ENCODE data around the gene FKBP11. TPM values are rescaled to one million over a fixed set of nuclear protein-coding genes. Genes with fewer than 3 reads are reported as not detected.

FKBP11 gene
- total RNA-seq, 1 donor from 2014 or later = 18.2 TPM

GRCh38 chr12:48972952-48973483, 47.7 kb upstream of the FKBP11 start:
- Histone ChIP-seq H3K27me3 (peaks cover 100% of the 10 kb centered on the region), H3K9ac (no peak overlapping the region), H3F3A (ENCODE audit: low read depth) (peaks cover 28% of the 10 kb centered on the region), H3K36me3 (no peaks in the 10 kb centered on the region), H3K4me1 (peaks cover 31% of the 10 kb centered on the region), H2AFZ (replicated peaks) (no peak overlapping the region), H3K4me3 (no peak overlapping the region), H3K9me3 (ENCODE audit: low read depth) (no peaks in the 10 kb centered on the region), H3K27ac (no peak overlapping the region), H3K4me2 (no peak overlapping the region), H3K79me2 (ENCODE audit: low read depth) (no peaks in the 10 kb centered on the region), H4K20me1 (ENCODE audit: low read depth) (peaks cover 52% of the 10 kb centered on the region)
- Mint-ChIP-seq H3K27me3 (ENCODE audit: insufficient read depth, low read depth) (peaks cover 89% of the 10 kb centered on the region), H3K27ac (no peak overlapping the region), H3K4me1 (peaks cover 48% of the 10 kb centered on the region), H3K36me3 (no peaks in the 10 kb centered on the region), H3K9me3 (peaks cover 5% of the 10 kb centered on the region), H3K4me3 (peak overlapping the region; percentile 27)
- TF ChIP-seq EZH2phosphoT487 (IDR thresholded peaks at IDR 0.05) (peak; percentile 17), CTCF (IDR thresholded peaks at IDR 0.05) (no peak), EZH2 (IDR thresholded peaks at IDR 0.05) (no peak)
- no peak for DNase-seq (ENCODE audit: low spot score)

DNA sequence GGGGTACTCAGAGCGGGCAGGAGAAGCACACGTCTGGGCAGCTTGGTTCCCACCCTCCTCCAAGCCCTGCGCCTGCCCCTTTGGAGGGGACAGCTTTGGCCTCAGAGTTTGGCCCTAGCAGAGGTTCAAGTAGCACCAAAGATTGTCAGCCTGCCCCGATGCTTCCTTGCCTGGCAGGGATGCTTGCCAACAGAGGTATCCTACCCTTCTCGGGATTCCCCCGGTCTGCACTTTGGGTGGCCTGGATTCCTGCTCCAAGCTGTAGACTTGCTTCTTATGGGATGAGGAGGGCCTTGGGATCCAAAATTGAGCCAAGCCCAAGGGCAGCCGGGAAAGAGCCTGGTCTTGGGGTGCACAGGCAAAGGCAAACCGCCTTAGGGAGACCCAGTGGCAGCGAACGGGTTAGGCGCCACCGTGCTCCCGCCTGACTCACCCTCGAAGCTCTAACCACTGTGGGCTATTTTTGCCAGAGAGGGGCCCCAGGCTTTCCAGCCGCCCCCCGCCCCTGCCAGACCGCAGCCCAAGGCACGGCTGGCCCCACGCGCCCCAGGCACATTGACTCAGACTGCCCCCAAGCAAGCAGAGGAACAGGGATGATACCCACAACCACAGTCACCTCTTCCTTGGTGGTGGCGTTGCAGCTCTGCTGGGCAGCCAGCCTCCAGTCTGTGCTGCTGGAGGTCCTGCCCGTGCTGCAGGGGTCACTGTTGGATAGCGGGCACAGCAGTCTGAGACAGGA, 47.1 kb upstream of the FKBP11 start:
- no peak overlapping the region for H3K27ac Mint-ChIP-seq
- H3K27ac ChIP-seq = no peak overlapping the region
- H3K36me3 Mint-ChIP-seq = no peaks in the 10 kb centered on the region
- no peak overlapping the region for H3K4me3 ChIP-seq
- peaks cover 43% of the 10 kb centered on the region for H3K4me1 Mint-ChIP-seq
- H3K9me3 Mint-ChIP-seq = peaks cover 3% of the 10 kb centered on the region
- H3K36me3 ChIP-seq = no peaks in the 10 kb centered on the region
- H4K20me1 ChIP-seq (ENCODE audit: low read depth) = peaks cover 47% of the 10 kb centered on the region
- no peak overlapping the region for H3K9ac ChIP-seq
- peak overlapping the region; percentile 84 for H3K4me3 Mint-ChIP-seq
- H2AFZ ChIP-seq (replicated peaks) = no peak overlapping the region
- peaks cover 28% of the 10 kb centered on the region for H3F3A ChIP-seq (ENCODE audit: low read depth)
- peaks cover 31% of the 10 kb centered on the region for H3K4me1 ChIP-seq
- peaks cover 100% of the 10 kb centered on the region for H3K27me3 ChIP-seq
- H3K27me3 Mint-ChIP-seq (ENCODE audit: insufficient read depth, low read depth) = peaks cover 86% of the 10 kb centered on the region
- H3K79me2 ChIP-seq (ENCODE audit: low read depth) = no peaks in the 10 kb centered on the region
- DNase-seq (ENCODE audit: low spot score) = no peak
- peak; percentile 33 for TF ChIP-seq CTCF (IDR thresholded peaks at IDR 0.05)
- peak; percentile 54 for TF ChIP-seq EZH2 (IDR thresholded peaks at IDR 0.05)
- TF ChIP-seq EZH2phosphoT487 (IDR thresholded peaks at IDR 0.05) = peak; percentile 16
- no peaks in the 10 kb centered on the region for H3K9me3 ChIP-seq (ENCODE audit: low read depth)
- no peak overlapping the region for H3K4me2 ChIP-seq

DNA sequence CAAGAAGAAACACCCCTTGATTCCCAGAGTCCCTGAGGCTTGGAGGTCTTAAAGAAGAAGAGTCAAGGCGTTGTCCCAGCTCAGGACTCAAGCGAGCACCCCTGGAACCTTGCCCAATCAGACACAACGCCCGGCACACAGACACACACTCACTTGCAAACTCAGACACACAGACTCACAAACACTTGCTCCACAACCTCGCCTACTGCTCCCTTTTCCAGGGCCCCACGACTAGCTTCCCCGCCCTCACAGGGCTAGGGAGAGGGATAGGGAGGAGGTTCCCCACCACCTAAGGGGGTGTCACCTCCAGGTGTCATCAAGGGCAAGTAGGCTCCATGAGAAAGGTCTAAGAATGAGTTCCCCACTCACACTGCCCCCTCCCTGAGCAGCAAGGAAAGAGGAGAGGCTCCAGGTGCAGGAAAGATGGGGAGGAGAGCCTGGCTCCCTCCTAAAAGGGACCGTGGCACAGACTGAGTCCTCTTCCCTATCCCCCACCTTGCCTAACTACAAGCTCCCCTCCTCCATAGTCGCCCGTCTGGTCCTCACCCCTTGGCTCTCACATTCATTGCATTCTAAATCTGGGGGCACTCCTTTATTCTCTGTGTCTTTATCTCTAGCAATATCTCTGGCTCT, 45.5 kb upstream of the FKBP11 start:
- no peak overlapping the region for H3K27ac ChIP-seq
- Mint-ChIP-seq H3K27ac (peak overlapping the region; percentile 9), H3K4me1 (peaks cover 33% of the 10 kb centered on the region), H3K27me3 (ENCODE audit: insufficient read depth, low read depth) (peaks cover 76% of the 10 kb centered on the region), H3K4me3 (peak overlapping the region; percentile 85), H3K36me3 (no peaks in the 10 kb centered on the region), H3K9me3 (no peaks in the 10 kb centered on the region)
- peaks cover 31% of the 10 kb centered on the region for H3K4me1 ChIP-seq
- peaks cover 20% of the 10 kb centered on the region for H3F3A ChIP-seq (ENCODE audit: low read depth)
- H2AFZ ChIP-seq (replicated peaks) = no peak overlapping the region
- no peak overlapping the region for H3K9ac ChIP-seq
- no peaks in the 10 kb centered on the region for H3K79me2 ChIP-seq (ENCODE audit: low read depth)
- H3K4me2 ChIP-seq = peak overlapping the region; percentile 75
- H3K36me3 ChIP-seq = no peaks in the 10 kb centered on the region
- no peaks in the 10 kb centered on the region for H3K9me3 ChIP-seq (ENCODE audit: low read depth)
- H4K20me1 ChIP-seq (ENCODE audit: low read depth) = peaks cover 43% of the 10 kb centered on the region
- no peak for DNase-seq (ENCODE audit: low spot score)
- H3K4me3 ChIP-seq = peak overlapping the region; percentile 40
- H3K27me3 ChIP-seq = peaks cover 91% of the 10 kb centered on the region
- no peak for TF ChIP-seq EZH2phosphoT487 (IDR thresholded peaks at IDR 0.05)
- TF ChIP-seq EZH2 (IDR thresholded peaks at IDR 0.05) = no peak
- no peak for TF ChIP-seq CTCF (IDR thresholded peaks at IDR 0.05)
